NCI-H187 treated with DMSO at 0.1 percent for 48 hours (cell line): Measurements from ENCODE around the gene PLG.
"Not testable (repeated sequence)": the region's sequence is repeated elsewhere in the genome, so short reads cannot be mapped to it uniquely, and the experiment has no call there.

Experiments used
- DNase-seq: peaks from one replicate; lab custom pipeline; 2025; lab: John Stamatoyannopoulos, UW

The PLG gene

GRCh38 chr6:160701918-160702680 is at the start of gene PLG:
Gene PLG (plus strand): TSS chr6:160702244. CDS start chr6:160702305, 61 bp downstream.
- DNase-seq = not testable (repeated sequence)

- no peak for DNase-seq
Measured at GRCh38 chr6:160659562-160659961, 42.5 kb upstream of the PLG start.

- no peak for DNase-seq
Measured at GRCh38 chr6:160661216-160661615, 40.8 kb upstream of the PLG start.

GRCh38 chr6:160662429-160662828 is 39.6 kb upstream of the PLG start:
- DNase-seq = no peak

DNA sequence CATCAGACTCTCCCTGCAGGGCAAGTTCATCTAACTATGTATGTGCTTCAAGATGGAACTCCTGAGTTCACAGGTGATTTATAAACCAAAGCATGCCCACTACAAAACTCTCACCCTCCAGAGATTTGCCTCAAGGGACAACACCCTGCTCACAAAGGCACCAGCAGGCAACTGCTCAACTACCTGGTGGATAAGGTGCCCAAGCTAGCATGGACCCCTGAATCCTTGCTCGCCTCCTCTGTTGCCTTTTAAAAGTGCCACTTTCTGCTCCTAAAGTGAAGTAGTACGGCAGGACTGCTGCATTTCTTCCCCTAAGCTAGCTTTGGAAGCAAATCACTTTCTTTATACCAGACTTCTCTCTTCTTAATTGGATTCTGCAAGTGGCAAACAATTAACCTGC is 39.2 kb upstream of the PLG start:
- DNase-seq = no peak

- not testable (repeated sequence) for DNase-seq
Measured at GRCh38 chr6:160664198-160664597, 37.8 kb upstream of the PLG start, which contains the start of gene LPA. Gene LPA (minus strand): TSS chr6:160664275. CDS start chr6:160664214, 61 bp downstream.

DNA sequence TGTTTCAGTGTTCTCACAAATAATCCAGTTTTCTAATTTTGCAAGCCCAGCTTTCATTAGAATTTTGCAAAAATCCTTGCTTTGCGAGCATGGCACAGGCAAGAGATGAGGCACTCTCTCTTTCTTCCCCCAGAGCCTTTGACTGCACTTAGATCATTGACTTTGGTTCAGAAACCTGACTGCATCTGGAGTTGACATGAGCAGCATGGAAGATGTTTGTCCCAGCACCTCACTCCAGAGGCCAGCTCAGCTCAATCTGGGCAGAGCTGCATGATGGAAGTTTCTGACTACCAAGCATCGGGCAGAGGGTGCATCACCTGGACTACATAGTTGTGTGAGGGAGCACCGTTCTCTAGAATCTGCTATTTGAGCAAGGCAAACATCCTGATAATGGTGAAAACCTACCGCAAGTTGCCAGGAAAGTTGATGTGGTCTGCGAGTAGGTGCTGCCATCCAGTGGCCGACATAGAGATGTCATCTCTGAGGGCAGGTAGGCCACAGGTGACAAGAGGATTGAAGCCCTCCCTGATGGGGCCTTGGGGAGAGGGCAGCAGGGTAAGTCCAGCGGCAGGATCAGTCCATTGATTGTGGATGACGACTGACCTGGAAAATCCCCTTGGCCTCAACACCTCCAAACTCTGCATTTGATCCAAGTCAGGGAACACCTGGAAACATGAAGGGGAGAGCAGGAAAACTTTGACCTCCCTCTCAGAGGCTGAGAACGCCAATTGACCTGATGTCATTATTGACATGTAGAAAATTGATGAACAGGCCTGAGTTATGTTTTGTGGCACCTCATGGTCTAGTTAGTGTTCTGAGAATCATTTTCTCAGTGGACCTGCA is 34.2 kb upstream of the PLG start:
- DNase-seq = no peak

- DNase-seq = no peak
Measured at GRCh38 chr6:160668589-160668988, 33.5 kb upstream of the PLG start.

DNA sequence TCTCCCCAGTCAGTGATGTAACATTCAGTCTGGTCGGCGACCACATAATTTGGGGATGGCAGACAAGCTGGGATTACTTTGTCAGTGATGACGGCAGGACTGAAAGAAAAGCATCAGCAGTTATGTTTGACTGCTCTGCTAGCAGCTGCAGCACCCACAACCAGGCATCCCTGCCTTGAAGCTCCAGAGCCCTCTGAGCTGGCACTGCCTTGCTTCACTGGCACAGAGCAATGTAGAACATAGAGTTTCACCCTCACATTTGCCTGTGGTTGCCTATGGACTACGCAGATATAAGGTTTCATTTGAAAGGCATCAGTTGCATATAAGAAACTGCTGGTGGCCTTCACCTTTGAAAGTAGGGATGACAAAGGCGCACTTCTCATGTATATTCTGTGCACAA is 25.6 kb upstream of the PLG start:
- not testable (repeated sequence) for DNase-seq

DNA sequence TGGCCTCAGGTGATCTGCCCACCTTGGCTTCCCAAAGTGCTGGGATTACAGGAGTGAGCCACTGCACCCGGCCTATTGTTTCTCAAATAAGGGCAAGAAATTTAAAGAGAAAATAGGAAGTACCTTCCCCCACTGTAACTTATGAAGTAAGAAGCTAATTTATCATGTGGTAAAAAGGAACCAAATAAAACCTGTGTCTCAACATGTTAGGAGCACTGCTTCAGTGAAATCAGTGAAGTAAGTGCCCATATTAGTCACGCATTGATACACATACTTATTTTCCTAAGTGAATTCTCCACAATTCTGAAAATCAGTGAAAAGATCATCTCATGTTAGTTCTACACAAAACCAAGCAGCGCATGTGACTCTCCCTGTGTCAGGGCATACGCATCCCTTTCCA is 23.8 kb upstream of the PLG start:
- DNase-seq = no peak

DNA sequence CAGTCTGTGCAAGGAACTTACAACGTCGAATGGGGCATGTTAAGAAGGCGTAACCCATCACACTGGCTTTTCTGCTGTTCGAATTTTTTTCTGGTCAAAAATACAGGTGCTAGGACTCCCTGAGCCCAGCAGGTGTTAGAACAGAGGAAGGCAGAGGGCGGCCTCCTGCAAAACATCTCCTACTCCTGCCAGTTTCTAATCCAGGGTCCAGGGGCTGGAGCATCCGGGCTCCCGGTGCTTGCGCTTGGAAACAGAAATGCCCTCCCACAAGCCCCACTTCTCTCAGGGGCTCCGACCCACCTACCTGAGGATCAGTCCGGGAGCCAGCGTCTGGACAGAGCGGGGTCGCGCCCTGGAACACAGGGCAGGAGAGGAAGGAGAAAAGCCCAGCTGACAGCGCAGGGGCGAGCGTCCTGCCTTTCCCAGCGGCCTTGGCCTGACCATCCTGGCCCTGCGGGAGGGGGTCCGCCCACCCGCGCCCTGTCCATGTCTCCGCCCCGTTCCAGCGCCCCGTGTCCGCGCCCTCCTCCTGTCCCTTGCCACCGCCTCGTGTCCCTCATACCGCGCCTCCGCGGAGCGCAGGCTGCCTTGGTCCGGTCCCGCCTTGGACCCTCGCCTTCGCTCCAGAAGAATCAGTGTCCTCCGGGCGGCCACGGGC is 23.2 kb upstream of the PLG start:
- DNase-seq = no peak

GRCh38 chr6:160679402-160679769 is 22.7 kb upstream of the PLG start:
- DNase-seq = no peak

DNA sequence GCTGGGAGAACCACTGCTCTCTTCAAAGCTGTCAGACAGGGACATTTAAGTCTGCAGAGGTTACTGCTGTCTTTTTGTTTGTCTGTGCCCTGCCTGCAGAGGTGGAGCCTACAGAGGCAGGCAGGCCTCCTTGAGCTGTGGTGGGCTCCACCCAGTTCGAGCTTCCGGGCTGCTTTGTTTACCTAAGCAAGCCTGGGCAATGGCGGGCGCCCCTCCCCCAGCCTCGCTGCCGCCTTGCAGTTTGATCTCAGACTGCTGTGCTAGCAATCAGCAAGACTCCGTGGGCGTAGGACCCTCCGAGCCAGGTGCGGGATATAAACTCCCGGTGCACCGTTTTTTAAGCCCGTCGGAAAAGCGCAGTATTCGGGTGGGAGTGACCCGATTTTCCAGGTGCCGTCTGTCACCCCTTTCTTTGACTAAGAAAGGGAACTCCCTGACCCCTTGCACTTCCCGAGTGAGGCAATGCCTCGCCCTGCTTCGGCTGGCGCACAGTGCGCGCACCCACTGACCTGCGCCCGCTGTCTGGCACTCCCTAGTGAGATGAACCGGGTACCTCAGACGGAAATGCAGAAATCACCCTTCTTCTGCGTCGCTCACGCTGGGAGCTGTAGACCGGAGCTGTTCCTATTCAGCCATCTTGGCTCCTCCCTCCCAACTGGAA is 16.8 kb upstream of the PLG start:
- not testable (repeated sequence) for DNase-seq

DNA sequence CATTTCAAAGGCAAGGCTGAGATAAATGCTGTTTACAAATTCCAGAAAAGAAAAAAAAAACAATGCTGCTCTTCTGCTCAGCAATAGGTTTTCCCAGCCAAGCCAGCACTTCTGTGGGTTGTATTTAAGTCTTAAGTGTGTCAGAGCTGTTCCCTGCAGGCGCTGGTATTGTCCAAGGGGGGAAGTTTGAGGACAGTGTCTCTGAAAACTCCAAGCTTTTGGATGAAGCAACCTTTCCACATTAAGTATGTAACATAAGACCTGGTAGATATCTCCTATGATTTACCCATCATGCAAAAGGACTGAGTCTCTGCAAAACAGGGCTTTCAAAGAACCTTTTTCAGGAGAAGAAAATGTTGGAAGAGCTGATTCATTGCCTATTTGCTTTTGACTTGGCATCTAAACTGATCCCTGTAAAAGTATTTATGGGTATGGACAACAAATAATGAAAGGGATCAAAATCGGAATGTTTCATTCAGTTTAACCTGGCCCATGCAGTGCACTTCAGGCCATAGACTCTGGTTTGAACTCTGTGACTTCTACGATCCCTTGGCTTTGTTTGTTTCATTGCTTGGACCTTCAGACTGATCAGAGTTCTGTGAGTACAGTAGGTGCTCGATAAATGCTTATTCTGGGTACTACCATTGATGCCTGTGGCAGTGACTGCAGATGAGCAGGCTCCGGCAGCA is 16.1 kb upstream of the PLG start:
- DNase-seq = no peak

DNA sequence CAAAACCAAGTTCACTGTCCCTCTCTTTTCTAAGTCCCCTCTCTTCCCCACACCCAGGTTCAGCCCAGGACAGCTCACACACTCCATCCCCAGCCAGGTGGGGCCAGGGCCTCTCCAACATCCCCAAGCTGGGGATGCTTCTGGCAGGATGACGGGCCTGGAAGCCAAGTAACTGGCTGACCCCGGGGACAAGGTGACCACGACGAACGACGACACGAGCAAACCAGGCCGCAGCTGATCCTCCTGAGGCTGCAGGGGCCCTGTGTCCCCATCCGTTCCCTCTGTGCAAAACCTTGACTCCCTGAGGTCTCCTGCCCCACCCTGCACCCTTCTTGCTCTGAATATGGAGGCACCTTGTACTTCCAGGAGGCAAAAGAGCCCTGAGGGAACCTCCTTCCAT is 11.6 kb upstream of the PLG start:
- DNase-seq = no peak

DNA sequence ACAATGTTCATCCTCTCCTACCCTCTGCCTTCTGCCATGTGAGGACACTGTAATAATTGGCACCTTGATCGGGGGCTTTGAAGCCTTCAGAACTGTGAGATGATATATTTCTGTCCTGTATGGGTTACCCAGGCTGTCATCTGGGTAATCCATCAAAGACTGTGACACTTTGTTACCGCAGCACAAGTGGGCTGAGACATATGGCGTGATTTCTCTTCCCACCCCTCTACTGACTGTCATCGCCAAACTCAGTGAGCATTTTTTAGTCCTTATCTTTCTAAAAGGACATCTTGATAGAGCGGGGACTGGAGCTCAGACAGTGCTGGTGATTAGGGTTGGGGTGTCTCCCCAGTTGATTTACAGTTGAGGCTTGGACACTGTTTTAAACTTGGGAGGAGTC is 10.4 kb upstream of the PLG start:
- DNase-seq = no peak

DNA sequence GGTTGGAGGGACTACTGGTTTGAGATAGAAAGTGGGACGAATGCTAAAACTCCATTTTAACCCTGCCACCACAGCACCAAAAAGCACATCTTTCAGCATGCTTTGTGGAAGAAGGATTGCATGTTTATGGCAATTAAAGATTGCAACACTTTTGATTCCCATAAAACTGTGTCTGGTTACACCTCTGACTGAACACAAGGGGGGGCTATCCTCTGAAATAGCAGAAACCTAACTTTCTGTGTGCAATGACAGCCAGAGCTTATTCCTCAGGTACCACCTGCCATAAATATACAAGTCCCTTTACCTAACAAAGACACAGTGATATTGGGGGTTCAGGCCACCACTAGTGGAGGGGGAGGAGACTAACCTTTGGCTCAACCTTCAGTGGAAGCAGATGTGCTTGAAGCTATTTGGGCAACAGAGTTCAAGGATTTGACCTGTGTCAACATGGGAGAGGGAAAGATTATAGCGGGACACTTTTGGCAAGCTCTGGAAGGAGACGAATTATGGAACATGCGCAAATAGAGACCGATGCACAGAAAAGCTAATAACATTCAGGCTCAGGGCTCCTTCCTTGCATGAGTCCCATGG is 9.6 kb upstream of the PLG start:
- no peak for DNase-seq

DNA sequence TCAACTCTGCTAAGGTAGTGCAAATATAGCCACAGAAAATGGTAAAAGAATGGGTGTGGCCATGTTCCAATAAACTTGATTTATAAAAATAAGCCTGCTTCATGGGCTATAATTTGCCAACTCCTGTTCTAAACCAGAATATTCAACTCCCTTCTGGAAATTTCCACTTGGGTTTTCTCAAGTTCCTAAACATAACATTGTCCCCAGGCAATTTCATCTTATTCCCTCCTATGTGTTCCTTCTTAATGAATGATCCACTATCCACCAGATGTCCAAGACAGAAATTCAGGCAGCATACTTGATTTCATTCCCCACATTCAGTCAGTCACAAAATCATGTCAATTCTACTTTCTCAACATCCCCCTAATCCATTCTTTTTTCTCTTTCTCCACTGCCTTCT is 7.0 kb upstream of the PLG start:
- not testable (repeated sequence) for DNase-seq

- not testable (repeated sequence) for DNase-seq
Measured at GRCh38 chr6:160695622-160696021, 6.4 kb upstream of the PLG start.

- not testable (repeated sequence) for DNase-seq
Measured at GRCh38 chr6:160696884-160697283, 5.2 kb upstream of the PLG start.

DNA sequence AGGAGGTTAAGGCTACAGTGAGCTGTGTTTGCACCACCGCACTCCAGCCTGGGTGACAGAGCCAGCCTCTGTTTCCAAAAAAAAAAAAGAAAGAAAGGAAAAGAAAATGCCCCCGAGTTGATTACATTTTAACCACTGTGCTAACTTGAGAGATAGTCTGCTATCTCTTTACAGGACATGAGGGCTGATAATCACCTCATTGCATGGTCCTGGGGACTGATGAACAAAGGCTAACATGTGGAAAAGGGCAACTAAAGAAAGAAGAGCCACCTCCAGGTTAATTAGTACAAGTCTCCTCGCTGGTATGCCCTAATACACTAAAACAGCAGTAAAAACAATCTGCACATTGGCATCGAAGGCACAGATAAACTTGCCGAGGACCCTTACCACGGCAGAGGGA is 4.2 kb upstream of the PLG start:
- DNase-seq = no peak
